ENCODE data around the gene LAMA2. TPM values are rescaled to one million over a fixed set of nuclear protein-coding genes. Genes with fewer than 3 reads are reported as not detected.

LAMA2 gene
- total and polyA plus RNA-seq, 2 of the 13 experiments (the other 11 are each of a cell fraction or from before 2014, with no cell fraction given) = 0.11 to 0.28 TPM

DNA sequence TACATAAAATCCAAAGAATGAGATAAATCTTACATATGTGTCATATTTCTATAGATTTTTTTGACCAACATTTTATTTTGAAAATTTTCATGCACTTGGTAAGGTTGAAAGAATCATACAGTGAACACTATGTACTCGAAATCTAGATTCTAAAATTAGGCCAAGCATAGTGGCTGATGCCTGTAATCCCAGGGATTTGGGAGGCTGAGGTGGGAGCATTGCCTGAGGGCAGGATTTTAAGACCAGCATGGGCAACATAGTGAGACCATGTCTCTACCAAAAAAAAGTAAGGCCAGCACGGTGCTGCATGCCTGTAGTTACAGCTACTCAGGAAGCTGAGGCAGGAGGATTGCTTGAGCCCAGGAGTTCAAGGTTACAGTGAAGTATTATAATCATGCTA is 158.6 kb downstream of the LAMA2 start:
- intact Hi-C loops (cut with micrococcal nuclease; ENCODE audit: unreplicated experiment) = no loop called here

More for the DNA sequence above, 158.6 kb downstream of the LAMA2 start:
- Histone ChIP-seq H3K4me3 (replicated peaks in 1 of 3; ENCODE audit: insufficient read depth in 1 of 3, low read depth in 2 of 3, low read length in 3 of 3) (no peak overlapping the region), H2AFZ (ENCODE audit: low read length) (no peak overlapping the region), H3K9ac (ENCODE audit: insufficient read depth, low read depth, low read length) (no peak overlapping the region), H3K4me1 (ENCODE audit: insufficient read depth, low read length) (no peaks in the 10 kb centered on the region), H3K9me3 (ENCODE audit: low read length) (no peaks in the 10 kb centered on the region), H3K36me3 (replicated peaks in 1 of 2; ENCODE audit: control insufficient read depth in 1 of 2, insufficient read depth in 2 of 2, low read length in 2 of 2) (no peaks in the 10 kb centered on the region), H3K79me2 (ENCODE audit: insufficient read depth, low read length) (no peaks in the 10 kb centered on the region), H3K27ac (ENCODE audit: extremely low read length, insufficient read depth, low read length) (no peak overlapping the region), H4K20me1 (ENCODE audit: insufficient read depth, low read length) (no peaks in the 10 kb centered on the region), H3K4me2 (ENCODE audit: low read depth, low read length) (no peak overlapping the region), H3K27me3 (ENCODE audit: control insufficient read depth in 1 of 2, insufficient read depth in 2 of 2, low read length in 2 of 2) (no peaks in the 10 kb centered on the region)
- ATAC-seq (no peak), DNase-seq (ENCODE audit: low spot score) (no peak), FAIRE-seq (no peak)
- WGBS (ENCODE audit: low lambda C conversion rate) = 8% methylated on average over 2 of the region's 2 CpGs
- in situ Hi-C loops (cut with HindIII; ENCODE audit: extremely low pct_ligation_motif_present, low pct_unique_long_range_greater_than_20kb) = no loop called here
- BruUV-seq (replicated peaks) = no TSS peak
- ChIA-PET POLR2A (no interaction called here), CTCF (ENCODE audit: low intra/inter-chr PET ratio, low total read pairs) (no interaction called here)
- TF ChIP-seq ZFP62 (CRISPR knock-in tag; IDR thresholded peaks at IDR 0.05) = no peak
- no peak for TF ChIP-seq ATF6 (CRISPR knock-in tag; conservative IDR thresholded peaks at IDR 0.05)
- no peak for TF ChIP-seq ZBTB42 (CRISPR knock-in tag; IDR thresholded peaks at IDR 0.05)
- no peak for TF ChIP-seq HNRNPL (IDR thresholded peaks at IDR 0.05; ENCODE audit: low read depth, low read length)
- no peak for TF ChIP-seq ZNF136 (CRISPR knock-in tag; IDR thresholded peaks at IDR 0.05; ENCODE audit: low read depth)
- TF ChIP-seq RAD21 (CRISPR knock-in tag; IDR thresholded peaks at IDR 0.05) = no peak
- TF ChIP-seq, protein P1, sequence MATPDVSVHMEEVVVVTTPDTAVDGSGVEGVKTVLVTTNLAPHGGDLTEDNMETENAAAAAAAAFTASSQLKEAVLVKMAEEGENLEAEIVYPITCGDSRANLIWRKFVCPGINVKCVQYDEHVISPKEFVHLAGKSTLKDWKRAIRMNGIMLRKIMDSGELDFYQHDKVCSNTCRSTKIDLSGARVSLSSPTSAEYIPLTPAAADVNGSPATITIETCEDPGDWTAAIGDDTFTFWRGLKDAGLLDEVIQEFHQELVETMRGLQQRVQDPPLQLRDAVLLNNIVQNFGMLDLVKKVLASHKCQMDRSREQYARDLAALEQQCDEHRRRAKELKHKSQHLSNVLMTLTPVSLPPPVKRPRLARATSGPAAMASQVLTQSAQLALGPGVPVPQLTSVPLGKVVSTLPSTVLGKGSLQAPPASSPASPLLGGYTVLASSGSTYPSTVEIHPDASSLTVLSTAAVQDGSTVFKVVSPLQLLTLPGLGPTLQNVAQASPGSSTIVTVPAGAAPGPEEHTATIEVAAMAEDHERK (CRISPR knock-in tag; IDR thresholded peaks at IDR 0.05; ENCODE audit: low read depth) = no peak
- TF ChIP-seq, protein P2, sequence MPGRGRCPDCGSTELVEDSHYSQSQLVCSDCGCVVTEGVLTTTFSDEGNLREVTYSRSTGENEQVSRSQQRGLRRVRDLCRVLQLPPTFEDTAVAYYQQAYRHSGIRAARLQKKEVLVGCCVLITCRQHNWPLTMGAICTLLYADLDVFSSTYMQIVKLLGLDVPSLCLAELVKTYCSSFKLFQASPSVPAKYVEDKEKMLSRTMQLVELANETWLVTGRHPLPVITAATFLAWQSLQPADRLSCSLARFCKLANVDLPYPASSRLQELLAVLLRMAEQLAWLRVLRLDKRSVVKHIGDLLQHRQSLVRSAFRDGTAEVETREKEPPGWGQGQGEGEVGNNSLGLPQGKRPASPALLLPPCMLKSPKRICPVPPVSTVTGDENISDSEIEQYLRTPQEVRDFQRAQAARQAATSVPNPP (CRISPR knock-in tag; IDR thresholded peaks at IDR 0.05) = no peak
- TF ChIP-seq ZNF30 (CRISPR knock-in tag; IDR thresholded peaks at IDR 0.05) = no peak
- no peak for TF ChIP-seq ZSCAN12 (CRISPR knock-in tag; IDR thresholded peaks at IDR 0.05)

Measured in HepG2 (cell line).